Neural progenitor cell (in vitro differentiated cells): ENCODE results near the gene CFAP69. TPM values are rescaled to one million over a fixed set of nuclear protein-coding genes. Genes with fewer than 3 reads are reported as not detected.

Experiments used
- DNase-seq: peaks from one replicate; pipeline ENCODE4 v3.0.0-alpha.2; 2016; ENCODE audit warnings: low spot score
- H2AFZ ChIP-seq: fragments of 200-600 bp; sonication (generic); replicated peaks from 2 replicates; pipeline ENCODE4 v1.6.1; 2016; ENCODE audit warnings: antibody characterized with exemption
- H3F3A ChIP-seq: fragments of 200-600 bp; sonication (generic); 2 replicates; pipeline ENCODE4 v1.6.1; 2016; ENCODE audit warnings: antibody characterized with exemption, low read depth
- H3K27ac ChIP-seq: fragments of 200-600 bp; sonication (generic); 2 replicates; pipeline ENCODE4 v1.5.1; 2016; ENCODE audit warnings: mild to moderate bottlenecking
- H3K27me3 ChIP-seq: fragments of 200-600 bp; sonication (generic); 2 replicates; pipeline ENCODE4 v1.6.1; 2016; ENCODE audit warnings: mild to moderate bottlenecking, moderate library complexity
- H3K36me3 ChIP-seq: fragments of 200-600 bp; sonication (generic); 2 replicates; pipeline ENCODE4 v1.5.1; 2016
- H3K4me1 ChIP-seq: fragments of 200-600 bp; sonication (generic); 2 replicates; pipeline ENCODE4 v1.6.1; 2016; ENCODE audit warnings: mixed run types
- H3K4me2 ChIP-seq: fragments of 200-600 bp; sonication (generic); 2 replicates; pipeline ENCODE4 v1.6.1; 2016
- H3K4me3 ChIP-seq: fragments of 200-600 bp; sonication (generic); 2 replicates; pipeline ENCODE4 v1.5.1; 2016
- H3K79me2 ChIP-seq: fragments of 200-600 bp; sonication (generic); 2 replicates; pipeline ENCODE4 v1.6.1; 2016; ENCODE audit warnings: low read depth
- H3K9ac ChIP-seq: fragments of 200-600 bp; sonication (generic); 2 replicates; pipeline ENCODE4 v1.6.1; 2016
- H3K9me3 ChIP-seq: fragments of 200-600 bp; sonication (generic); 2 replicates; pipeline ENCODE4 v1.5.1; 2016; ENCODE audit warnings: low read depth
- H4K20me1 ChIP-seq: fragments of 200-600 bp; sonication (generic); 2 replicates; pipeline ENCODE4 v1.6.1; 2016; ENCODE audit warnings: low read depth
- H3K27ac Mint-ChIP-seq: 3 replicates; pipeline ENCODE4 v1.8.0; 2021; ENCODE audit warnings: mixed read lengths
- H3K27me3 Mint-ChIP-seq: 2 replicates; pipeline ENCODE4 v1.8.0; 2022; ENCODE audit warnings: low read depth, mild to moderate bottlenecking, inconsistent platforms, moderate library complexity, mixed read lengths; ENCODE audit not compliant: insufficient read depth
- H3K36me3 Mint-ChIP-seq: 3 replicates; pipeline ENCODE4 v1.8.0; 2021; ENCODE audit warnings: mixed read lengths
- H3K4me1 Mint-ChIP-seq: 3 replicates; pipeline ENCODE4 v1.8.0; 2021; ENCODE audit warnings: mixed read lengths
- H3K4me3 Mint-ChIP-seq: 3 replicates; pipeline ENCODE4 v1.8.0; 2021; ENCODE audit warnings: mild to moderate bottlenecking, moderate library complexity, mixed read lengths
- H3K9me3 Mint-ChIP-seq: 3 replicates; pipeline ENCODE4 v1.8.0; 2020; ENCODE audit warnings: mixed read lengths
- CTCF ChIP-seq: fragments of 200-600 bp; sonication (generic); IDR thresholded peaks from 2 replicates; pipeline ENCODE4 v1.5.1; 2017; ENCODE audit warnings: antibody characterized with exemption, mild to moderate bottlenecking
- EZH2 ChIP-seq: fragments of 200-600 bp; sonication (generic); IDR thresholded peaks from 2 replicates; pipeline ENCODE4 v1.6.1; 2017; ENCODE audit warnings: antibody characterized with exemption, mild to moderate bottlenecking, moderate library complexity
- EZH2phosphoT487 ChIP-seq: fragments of 200-600 bp; sonication (generic); IDR thresholded peaks from 2 replicates; pipeline ENCODE4 v1.6.1; 2017; ENCODE audit warnings: antibody characterized with exemption
- total RNA-seq: library from RNA; depleted of rRNA; stranded (reverse); fragments of >200 nt; gene quantifications from 2 replicates; pipeline ENCODE4 v1.2.3, GENCODE V29; 2015; ENCODE audit warnings: low replicate concordance

Gene CFAP69
- total RNA-seq, 1 donor from 2014 or later = 4.8 TPM

- Histone ChIP-seq H3K4me1 (no peaks in the 10 kb centered on the region), H3F3A (no peaks in the 10 kb centered on the region), H3K9ac (no peak overlapping the region), H4K20me1 (no peaks in the 10 kb centered on the region), H3K4me2 (no peak overlapping the region), H3K4me3 (no peak overlapping the region), H3K79me2 (peaks cover 11% of the 10 kb centered on the region), H3K36me3 (peaks cover 3% of the 10 kb centered on the region), H3K9me3 (no peaks in the 10 kb centered on the region), H3K27ac (no peak overlapping the region), H2AFZ (no peak overlapping the region), H3K27me3 (no peaks in the 10 kb centered on the region)
- Mint-ChIP-seq H3K9me3 (no peaks in the 10 kb centered on the region), H3K27ac (no peak overlapping the region), H3K36me3 (no peaks in the 10 kb centered on the region), H3K27me3 (no peaks in the 10 kb centered on the region), H3K4me1 (peaks cover 17% of the 10 kb centered on the region), H3K4me3 (no peak overlapping the region)
- peak; percentile 8 for DNase-seq
- TF ChIP-seq EZH2 = no peak
- TF ChIP-seq EZH2phosphoT487 = no peak
- no peak for TF ChIP-seq CTCF
Measured at GRCh38 chr7:90222811-90223725, 21.9 kb upstream of the CFAP69 start.

GRCh38 chr7:90224195-90224594 lies 20.8 kb upstream of the CFAP69 start:
- no peak overlapping the region for H3K4me3 ChIP-seq
- TF ChIP-seq CTCF = no peak
- no peak for TF ChIP-seq EZH2phosphoT487
- TF ChIP-seq EZH2 = no peak
- H3K9ac ChIP-seq = no peak overlapping the region
- Mint-ChIP-seq H3K27me3 (no peaks in the 10 kb centered on the region), H3K4me1 (peaks cover 17% of the 10 kb centered on the region), H3K4me3 (no peak overlapping the region), H3K9me3 (no peaks in the 10 kb centered on the region), H3K27ac (no peak overlapping the region), H3K36me3 (no peaks in the 10 kb centered on the region)
- H3K36me3 ChIP-seq = peaks cover 3% of the 10 kb centered on the region
- no peaks in the 10 kb centered on the region for H3K79me2 ChIP-seq
- no peak overlapping the region for H3K27ac ChIP-seq
- no peaks in the 10 kb centered on the region for H3K9me3 ChIP-seq
- no peak overlapping the region for H3K4me2 ChIP-seq
- H3K27me3 ChIP-seq = no peaks in the 10 kb centered on the region
- H2AFZ ChIP-seq = no peak overlapping the region
- no peaks in the 10 kb centered on the region for H4K20me1 ChIP-seq
- H3F3A ChIP-seq = no peaks in the 10 kb centered on the region
- no peaks in the 10 kb centered on the region for H3K4me1 ChIP-seq
- peak; percentile 16 for DNase-seq

- no peak for TF ChIP-seq EZH2phosphoT487
- no peak for TF ChIP-seq CTCF
- TF ChIP-seq EZH2 = no peak
- Histone ChIP-seq H3K27ac (no peak overlapping the region), H3K4me1 (no peaks in the 10 kb centered on the region), H3K79me2 (no peaks in the 10 kb centered on the region), H2AFZ (no peak overlapping the region), H3F3A (no peaks in the 10 kb centered on the region), H3K9ac (no peak overlapping the region), H3K4me2 (no peak overlapping the region), H3K36me3 (peaks cover 3% of the 10 kb centered on the region), H3K27me3 (no peaks in the 10 kb centered on the region), H3K9me3 (no peaks in the 10 kb centered on the region), H4K20me1 (no peaks in the 10 kb centered on the region), H3K4me3 (no peak overlapping the region)
- H3K36me3 Mint-ChIP-seq = no peaks in the 10 kb centered on the region
- H3K9me3 Mint-ChIP-seq = no peaks in the 10 kb centered on the region
- no peaks in the 10 kb centered on the region for H3K27me3 Mint-ChIP-seq
- no peak for DNase-seq
- H3K27ac Mint-ChIP-seq = no peak overlapping the region
- no peak overlapping the region for H3K4me3 Mint-ChIP-seq
- peaks cover 17% of the 10 kb centered on the region for H3K4me1 Mint-ChIP-seq
Measured at GRCh38 chr7:90225181-90225580, 19.8 kb upstream of the CFAP69 start.
